HL-60 (cell line): ENCODE measurements around the gene INAFM2.

Experiments
- DNase-seq, 2 experiments: peaks; one replicate each; pipeline ENCODE4 v3.0.0-alpha.2; 2010 to 2020; ENCODE audit warnings: low read depth in 1 of 2, low spot score in 1 of 2
- H3K27ac ChIP-seq: fragments of 250-450 bp; sonication (Bioruptor Pico); replicated peaks from 2 replicates; pipeline ENCODE4 v1.5.1; 2020; ENCODE audit warnings: mild to moderate bottlenecking, moderate library complexity
- H3K27me3 ChIP-seq: fragments of 250-450 bp; sonication (Bioruptor Pico); 2 replicates; pipeline ENCODE4 v1.5.1; 2021; ENCODE audit warnings: mild to moderate bottlenecking, moderate library complexity; ENCODE audit not compliant: insufficient read depth, poor library complexity, severe bottlenecking
- H3K4me3 ChIP-seq: replicated peaks from 2 replicates; pipeline ENCODE4 v1.5.1; 2011; ENCODE audit warnings: mild to moderate bottlenecking, control low read depth, low read length; ENCODE audit not compliant: insufficient read depth
- GABPA ChIP-seq: IDR thresholded peaks from 2 replicates; pipeline ENCODE4 v1.6.1; 2012; ENCODE audit warnings: low read depth
- POLR2AphosphoS5 ChIP-seq: IDR thresholded peaks from 2 replicates; pipeline ENCODE4 v1.6.1; 2012; ENCODE audit warnings: low read depth
- SPI1 ChIP-seq: IDR thresholded peaks from 2 replicates; pipeline ENCODE4 v1.6.1; 2012; ENCODE audit warnings: low read depth, mild to moderate bottlenecking, borderline replicate concordance
- TF ChIP-seq, protein P1 (sequence below): IDR thresholded peaks from 2 replicates; pipeline ENCODE4 v1.6.1; 2012; ENCODE audit warnings: low read depth; ENCODE audit not compliant: insufficient replicate concordance
- TF ChIP-seq, protein P2 (sequence below): IDR thresholded peaks from one replicate; pipeline ENCODE4 v1.5.1; 2011; ENCODE audit warnings: low read length, control low read depth, inconsistent platforms; ENCODE audit not compliant: insufficient read depth

INAFM2 gene

DNA sequence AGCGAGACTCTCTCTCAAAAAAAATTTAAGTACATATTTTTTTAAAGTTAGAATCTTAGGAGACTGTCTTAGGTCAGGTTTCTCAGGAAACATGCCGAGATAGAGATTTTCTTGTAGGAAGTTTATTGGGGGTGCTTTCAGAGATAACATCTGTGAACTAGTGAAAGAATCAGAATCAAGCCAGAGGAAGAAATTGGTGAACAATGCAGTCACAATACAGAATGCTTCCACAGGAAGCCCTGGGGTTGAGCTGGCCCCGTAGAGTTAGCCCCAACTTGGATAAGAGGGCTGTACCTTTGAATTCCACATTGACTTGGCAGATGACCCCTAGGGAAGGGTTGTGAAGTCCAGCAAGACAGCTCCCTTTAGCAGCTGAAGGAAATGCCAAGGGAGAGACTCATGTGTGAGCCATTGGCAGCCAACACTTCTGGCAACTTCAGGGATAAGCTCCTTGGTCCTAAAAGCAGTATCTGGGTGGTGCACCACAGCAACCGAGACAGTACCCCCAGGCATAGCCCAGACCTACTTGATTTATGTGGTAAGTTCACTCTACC, 8.7 kb upstream of the INAFM2 start:
- Histone ChIP-seq H3K27ac (no peak overlapping the region), H3K27me3 (no peaks in the 10 kb centered on the region)

DNA sequence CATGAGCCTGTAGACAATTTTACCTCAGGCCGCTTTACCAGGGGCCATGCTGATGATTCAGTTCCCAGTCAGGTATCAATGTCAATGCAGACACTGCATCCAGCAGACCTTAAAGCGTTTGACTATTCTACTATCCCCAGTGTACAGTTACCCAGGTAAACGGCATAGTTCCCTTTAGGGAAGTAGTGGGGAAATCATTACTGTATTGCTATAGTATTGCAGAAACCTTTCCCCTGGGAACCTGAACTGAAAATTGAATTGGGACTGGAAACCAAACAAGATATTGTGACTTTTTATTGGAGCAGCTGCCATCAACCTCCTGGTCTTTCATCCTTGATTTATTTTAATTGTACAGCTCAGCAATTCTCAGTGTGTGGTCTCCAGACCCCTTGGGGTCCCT, 6.6 kb upstream of the INAFM2 start:
- H3K27ac ChIP-seq, result no peak overlapping the region
- DNase-seq, result no peak
- H3K4me3 ChIP-seq, result no peak overlapping the region
- TF ChIP-seq, protein P1, sequence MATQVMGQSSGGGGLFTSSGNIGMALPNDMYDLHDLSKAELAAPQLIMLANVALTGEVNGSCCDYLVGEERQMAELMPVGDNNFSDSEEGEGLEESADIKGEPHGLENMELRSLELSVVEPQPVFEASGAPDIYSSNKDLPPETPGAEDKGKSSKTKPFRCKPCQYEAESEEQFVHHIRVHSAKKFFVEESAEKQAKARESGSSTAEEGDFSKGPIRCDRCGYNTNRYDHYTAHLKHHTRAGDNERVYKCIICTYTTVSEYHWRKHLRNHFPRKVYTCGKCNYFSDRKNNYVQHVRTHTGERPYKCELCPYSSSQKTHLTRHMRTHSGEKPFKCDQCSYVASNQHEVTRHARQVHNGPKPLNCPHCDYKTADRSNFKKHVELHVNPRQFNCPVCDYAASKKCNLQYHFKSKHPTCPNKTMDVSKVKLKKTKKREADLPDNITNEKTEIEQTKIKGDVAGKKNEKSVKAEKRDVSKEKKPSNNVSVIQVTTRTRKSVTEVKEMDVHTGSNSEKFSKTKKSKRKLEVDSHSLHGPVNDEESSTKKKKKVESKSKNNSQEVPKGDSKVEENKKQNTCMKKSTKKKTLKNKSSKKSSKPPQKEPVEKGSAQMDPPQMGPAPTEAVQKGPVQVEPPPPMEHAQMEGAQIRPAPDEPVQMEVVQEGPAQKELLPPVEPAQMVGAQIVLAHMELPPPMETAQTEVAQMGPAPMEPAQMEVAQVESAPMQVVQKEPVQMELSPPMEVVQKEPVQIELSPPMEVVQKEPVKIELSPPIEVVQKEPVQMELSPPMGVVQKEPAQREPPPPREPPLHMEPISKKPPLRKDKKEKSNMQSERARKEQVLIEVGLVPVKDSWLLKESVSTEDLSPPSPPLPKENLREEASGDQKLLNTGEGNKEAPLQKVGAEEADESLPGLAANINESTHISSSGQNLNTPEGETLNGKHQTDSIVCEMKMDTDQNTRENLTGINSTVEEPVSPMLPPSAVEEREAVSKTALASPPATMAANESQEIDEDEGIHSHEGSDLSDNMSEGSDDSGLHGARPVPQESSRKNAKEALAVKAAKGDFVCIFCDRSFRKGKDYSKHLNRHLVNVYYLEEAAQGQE, result no peak
- TF ChIP-seq, protein P2, sequence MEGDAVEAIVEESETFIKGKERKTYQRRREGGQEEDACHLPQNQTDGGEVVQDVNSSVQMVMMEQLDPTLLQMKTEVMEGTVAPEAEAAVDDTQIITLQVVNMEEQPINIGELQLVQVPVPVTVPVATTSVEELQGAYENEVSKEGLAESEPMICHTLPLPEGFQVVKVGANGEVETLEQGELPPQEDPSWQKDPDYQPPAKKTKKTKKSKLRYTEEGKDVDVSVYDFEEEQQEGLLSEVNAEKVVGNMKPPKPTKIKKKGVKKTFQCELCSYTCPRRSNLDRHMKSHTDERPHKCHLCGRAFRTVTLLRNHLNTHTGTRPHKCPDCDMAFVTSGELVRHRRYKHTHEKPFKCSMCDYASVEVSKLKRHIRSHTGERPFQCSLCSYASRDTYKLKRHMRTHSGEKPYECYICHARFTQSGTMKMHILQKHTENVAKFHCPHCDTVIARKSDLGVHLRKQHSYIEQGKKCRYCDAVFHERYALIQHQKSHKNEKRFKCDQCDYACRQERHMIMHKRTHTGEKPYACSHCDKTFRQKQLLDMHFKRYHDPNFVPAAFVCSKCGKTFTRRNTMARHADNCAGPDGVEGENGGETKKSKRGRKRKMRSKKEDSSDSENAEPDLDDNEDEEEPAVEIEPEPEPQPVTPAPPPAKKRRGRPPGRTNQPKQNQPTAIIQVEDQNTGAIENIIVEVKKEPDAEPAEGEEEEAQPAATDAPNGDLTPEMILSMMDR, result no peak
- TF ChIP-seq SPI1, result no peak
- TF ChIP-seq POLR2AphosphoS5, result no peak
- H3K27me3 ChIP-seq, result no peaks in the 10 kb centered on the region

More for the DNA sequence above, 8.7 kb upstream of the INAFM2 start:
- H3K4me3 ChIP-seq, result no peak overlapping the region
- TF ChIP-seq, protein P2, result no peak
- TF ChIP-seq POLR2AphosphoS5 (no peak), GABPA (no peak), SPI1 (no peak)
- TF ChIP-seq, protein P1, result no peak
- DNase-seq, result no peak

DNA sequence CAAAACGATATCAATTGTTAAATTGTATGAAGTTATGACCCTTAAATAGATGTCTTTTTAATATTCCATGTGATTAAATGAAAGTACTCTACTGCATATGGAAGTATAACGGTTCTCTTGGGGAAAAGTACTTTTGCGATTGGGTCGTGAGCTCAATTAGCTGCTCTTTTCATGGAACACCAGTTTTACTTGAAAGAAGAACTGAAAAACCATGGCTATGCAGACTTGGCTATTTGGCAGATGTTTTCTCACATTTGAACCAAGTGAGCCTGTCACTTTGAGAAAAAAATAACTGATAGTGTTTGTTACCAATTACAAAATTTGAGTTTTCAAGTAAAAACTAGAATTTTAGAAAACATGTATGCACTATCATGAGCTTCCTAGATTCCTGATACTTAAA, 5.9 kb upstream of the INAFM2 start:
- H3K4me3 ChIP-seq, result no peak overlapping the region
- H3K27ac ChIP-seq, result no peak overlapping the region
- no peak for DNase-seq
- TF ChIP-seq SPI1 (no peak), GABPA (no peak), POLR2AphosphoS5 (no peak)
- TF ChIP-seq, protein P2, result no peak
- TF ChIP-seq, protein P1, result no peak
- no peaks in the 10 kb centered on the region for H3K27me3 ChIP-seq
